Stimulated activated naive CD4-positive, alpha-beta T cell treated with Interleukin-2 at 50 U/mL for 16 hours (primary cell): ENCODE results near the gene NOP53.
"Not testable (repeated sequence)": the region's sequence is repeated elsewhere in the genome, so short reads cannot be mapped to it uniquely, and the experiment has no call there.

ENCODE experiments used
- DNase-seq: peaks from one replicate; lab custom pipeline; 2025; lab: John Stamatoyannopoulos, UW

NOP53 gene

DNA sequence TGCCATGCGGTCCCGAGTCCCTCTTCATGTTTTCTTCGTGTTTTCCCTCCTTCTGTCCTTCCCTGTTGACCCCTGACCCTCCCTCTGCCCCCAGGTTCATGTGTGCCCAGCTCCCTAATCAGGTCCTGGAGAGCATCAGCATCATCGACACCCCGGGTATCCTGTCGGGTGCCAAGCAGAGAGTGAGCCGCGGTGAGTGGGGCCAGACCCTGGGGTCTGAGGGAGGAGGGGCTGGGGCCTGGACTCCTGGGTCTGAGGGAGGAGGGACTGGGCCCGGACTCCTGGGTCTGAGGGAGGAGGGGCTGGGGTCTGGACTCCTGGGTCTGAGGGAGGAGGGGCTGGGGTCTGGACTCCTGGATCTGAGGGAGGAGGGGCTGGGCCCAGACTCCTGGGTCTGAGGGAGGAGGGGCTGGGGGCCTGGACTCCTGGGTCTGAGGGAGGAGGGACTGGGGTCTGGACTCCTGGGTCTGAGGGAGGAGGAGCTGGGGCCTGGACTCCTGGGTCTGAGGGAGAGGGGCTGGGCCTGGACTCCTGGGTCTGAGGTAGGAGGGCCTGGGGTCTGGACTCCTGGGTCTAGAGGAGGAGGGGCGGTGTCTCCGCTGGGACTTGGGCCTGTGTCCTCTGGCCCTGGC lies 26.8 kb upstream of the NOP53 start:
- DNase-seq = not testable (repeated sequence)

DNA sequence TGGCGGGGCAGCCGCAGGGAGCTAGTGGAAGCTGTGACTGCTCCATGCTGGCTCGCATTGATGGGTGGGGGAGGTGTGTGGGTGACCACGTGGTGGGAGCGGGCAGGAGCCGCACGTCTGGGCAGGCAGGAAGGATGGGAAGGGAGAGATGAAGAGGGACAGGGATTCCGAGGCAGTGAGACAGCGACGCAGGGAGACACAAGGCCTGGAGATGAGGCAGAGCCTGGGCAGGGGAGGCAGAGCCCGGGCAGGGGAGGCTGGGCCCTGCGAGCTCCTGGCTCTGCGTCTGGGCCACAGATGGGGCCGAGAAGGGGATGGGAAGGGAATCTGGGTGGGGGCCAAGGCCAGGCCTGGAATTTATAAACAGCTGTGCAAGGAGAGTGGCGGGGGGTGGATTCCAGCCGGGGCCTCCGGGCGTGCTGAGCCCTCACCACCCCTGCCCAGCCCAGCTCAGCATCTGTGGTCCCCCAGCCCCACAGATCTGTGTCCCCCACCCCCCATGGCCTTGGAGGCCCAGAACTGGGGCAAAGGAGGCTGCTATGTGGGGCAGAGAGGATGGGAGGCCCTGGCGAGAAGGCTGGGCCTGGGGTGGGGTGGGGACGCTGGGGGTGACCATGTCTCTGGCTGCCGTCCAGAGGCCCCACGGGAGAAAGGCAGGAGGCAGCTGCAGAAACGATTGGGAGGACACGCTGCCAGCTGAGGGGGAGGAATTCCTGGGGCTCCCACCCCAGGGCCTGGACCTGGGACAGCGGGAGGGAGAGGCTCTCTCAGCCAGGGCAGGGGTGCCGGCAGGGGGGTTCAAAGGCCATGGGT lies 26.1 kb upstream of the NOP53 start:
- DNase-seq = no peak

DNA sequence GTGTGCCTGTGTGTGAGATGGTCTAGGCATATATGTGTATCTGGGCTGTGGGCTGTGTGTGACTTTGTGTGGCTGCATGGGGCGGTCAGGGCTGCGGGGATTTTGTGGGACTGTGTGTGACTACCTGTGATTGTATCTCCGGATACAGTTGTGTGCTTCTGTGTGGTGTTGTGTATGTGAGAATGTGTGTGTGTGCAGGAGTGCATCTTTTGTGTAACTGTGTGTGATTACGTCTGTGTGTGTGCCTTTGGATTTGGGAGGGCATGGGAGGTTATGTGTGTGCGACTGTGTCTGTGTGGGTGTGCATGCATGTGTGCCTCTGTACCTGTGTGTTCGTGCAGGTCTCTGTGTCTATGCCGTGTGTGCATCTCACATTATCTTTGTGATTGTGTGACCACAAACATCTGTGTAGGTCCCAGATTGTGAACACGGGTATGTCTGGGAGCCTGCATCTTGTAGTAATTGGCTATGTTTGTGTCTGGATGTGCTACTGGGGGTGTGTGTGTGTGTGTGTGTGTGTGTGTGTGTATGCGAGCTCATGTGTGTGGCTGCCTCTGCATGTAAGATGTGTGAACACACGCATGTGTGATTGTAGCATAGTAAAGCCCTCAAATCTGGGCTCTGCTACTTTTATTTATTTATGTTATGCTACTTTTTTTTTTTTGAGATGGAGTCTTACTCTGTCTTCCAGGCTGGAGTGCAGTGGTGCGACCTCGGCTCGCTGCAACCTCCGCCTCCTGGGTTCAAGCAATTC lies 24.5 kb upstream of the NOP53 start:
- DNase-seq = no peak

DNA sequence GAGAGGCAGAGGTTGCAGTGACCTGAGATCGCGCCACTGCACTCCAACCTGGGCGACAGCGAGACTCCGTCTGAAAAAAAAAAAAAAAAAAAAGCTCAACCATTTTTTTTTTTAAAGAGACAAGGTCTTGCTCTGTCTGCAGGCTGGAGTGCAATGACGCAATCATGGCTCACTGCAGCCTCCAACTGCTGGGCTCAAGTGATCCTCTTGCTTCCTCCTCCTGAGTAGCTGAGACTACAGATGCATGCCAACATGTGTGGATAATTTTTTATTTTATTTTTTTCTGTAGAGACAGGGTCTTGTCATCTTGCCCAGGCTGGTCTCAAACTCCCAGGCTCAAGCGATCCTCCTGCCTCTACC lies 21.8 kb upstream of the NOP53 start:
- no peak for DNase-seq

DNA sequence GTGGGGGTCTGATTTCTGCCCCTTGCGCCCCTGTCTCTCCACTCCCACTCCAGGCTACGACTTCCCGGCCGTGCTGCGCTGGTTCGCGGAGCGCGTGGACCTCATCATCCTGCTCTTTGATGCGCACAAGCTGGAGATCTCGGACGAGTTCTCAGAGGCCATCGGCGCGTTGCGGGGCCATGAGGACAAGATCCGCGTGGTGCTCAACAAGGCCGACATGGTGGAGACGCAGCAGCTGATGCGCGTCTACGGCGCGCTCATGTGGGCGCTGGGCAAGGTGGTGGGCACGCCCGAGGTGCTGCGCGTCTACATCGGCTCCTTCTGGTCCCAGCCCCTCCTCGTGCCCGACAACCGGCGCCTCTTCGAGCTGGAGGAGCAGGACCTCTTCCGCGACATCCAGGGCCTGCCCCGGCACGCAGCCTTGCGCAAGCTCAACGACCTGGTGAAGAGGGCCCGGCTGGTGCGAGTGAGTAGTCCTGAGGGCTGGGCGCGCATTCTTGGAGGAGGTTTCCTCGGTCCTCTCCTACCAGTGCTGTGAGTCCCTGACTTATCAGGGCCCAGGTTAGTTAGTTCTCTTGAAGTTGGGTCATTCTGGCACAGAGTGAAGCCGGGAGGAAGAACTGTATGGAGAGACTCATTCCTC lies 19.5 kb upstream of the NOP53 start:
- DNase-seq = no peak

DNA sequence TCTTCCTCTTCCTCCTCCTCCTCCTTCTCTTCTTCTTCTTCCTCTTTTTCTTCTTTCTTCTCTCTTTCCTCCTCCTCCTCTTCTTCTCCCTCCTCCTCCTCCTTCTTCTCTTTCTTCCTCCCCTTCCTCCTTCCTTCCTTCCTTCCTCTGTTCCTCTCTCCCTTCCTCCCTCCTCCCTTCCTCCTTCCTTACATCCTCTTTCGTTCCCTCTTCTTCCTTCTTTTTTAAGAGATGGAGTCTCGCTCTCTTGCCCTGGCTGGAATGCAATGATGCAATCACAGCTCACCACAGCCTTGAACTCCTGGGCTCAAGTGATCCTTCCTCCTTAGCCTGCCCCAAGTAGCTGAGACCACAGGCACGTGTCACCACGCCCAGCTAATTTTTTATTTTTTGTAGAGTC lies 18.9 kb upstream of the NOP53 start:
- no peak for DNase-seq

DNA sequence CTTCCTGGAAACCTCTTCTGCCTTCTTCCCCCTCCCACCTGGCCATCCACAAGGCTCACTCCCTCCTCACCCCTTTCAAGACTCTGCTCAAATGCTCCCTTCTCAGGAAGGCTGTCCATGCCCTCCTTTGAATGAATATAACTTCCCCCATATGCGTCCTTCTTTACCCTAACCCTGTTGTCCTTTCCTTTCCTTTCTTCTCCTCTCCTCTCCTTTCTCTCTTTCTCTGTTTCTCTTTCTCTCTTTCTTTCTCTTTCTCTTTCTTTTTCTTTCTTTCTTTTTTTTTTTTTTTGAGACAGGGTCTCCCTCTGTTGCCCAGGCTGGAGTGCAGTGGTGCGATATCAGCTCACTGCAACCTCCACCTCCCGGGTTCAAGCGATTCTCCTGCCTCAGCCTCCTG lies 17.1 kb upstream of the NOP53 start:
- DNase-seq = not testable (repeated sequence)

DNA sequence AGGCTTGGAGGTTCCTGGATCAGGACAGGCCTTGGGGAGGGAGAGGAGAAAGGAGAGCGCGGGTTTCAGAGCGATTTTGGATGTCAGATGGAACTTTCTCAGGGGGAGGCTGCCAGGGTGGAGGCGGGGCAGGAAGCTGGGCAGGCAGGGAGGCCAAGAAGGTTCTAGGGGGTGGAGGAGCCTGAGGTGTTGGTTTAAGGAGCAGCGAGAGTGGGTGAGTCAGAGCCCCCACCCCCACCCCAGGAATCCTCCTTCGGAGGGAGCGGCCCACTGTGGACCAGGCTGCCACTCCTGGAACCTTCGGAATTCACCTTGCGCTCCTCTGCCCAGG lies 15.9 kb upstream of the NOP53 start:
- DNase-seq = no peak

DNA sequence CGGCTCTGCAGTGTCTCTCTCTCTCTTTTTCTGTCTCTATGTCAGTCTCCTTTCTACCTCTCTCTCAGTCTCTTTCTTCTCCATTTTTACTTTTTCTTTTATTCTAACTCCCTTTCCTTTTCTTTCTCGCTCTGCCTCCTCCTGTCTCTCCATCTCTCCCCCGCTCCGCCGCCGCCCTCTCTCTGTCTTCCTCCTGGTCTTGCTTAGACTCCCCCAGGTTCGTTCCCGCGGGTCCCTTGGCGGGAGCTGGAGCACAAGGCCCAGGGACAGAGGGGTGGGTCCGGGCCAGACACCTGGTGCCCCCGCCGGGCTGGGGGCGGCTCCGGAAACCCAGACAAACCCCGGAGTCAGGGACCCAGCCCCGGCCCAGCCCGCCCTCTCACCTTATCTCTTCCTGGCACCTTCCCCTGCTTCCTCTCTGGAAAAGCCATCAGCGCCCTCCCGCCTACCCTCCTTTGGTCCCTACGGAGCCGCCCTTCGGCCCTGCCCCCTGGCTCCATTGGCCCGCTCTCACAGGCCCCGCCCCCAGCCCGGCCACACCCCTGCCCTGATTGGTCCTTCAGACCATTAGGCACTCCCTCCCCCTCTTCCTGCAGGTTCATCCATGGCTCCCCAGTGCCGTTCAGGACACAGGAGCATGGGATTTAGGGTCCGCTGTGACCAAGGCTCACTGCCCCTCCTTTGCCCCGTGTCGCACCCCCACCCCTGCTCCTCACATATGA lies 15.4 kb upstream of the NOP53 start:
- DNase-seq = peak; percentile 34

DNA sequence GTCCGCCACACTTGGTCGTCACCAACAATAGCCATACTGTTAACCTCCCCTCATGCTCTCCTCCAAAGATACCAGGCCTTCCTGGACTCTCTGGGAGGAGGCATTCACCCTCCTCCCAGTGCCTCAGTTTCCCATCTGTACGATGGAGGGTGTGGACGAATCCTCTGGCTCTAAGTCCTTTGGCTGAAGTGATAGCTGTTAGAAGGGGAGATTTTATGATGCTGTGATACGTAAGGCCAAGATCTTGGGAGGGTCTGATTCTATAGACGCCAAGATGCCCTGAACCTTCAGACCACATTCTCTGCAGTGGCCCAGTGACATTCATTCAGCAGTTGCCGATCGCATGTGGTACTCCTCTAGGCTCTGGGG lies 14.8 kb upstream of the NOP53 start:
- no peak for DNase-seq

DNA sequence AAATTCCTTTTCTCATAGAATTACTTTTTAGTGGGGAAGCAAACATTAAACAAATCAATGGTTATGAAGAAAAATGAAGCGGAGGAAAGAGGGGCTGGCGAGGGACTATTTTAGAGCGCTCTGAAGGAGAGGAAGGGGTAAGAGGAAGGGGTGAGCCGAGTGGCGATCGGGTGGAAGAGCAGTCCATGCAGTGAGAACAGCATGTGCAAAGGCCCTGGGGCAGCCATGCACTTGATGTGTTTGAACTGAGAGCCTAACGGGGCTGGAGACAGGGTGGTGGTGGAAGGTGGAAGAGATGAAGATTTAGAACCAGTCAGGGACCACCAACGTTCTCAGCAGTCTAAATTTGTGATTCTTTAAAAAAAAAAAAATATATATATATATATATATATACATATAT lies 14.4 kb upstream of the NOP53 start:
- DNase-seq = no peak

DNA sequence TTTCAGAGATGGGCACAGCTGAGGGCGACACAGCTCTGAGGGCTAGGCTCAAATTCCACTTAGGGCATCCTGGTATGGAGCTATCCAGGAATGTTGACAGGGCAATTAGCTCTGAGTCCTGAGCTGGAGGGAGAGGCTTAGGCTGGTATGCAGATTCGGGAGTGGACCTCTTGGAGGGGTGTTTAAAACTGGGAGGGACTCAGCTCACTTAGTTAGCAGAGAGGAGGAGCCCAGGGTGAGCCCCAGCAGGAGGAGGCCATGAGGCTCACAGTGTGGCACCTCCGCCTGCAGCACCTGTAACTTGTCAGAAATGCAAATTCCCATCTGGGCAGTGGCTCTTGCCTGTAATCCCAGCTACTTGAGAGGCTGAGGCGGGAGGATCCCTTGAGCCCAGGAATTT lies 10.2 kb upstream of the NOP53 start:
- no peak for DNase-seq

DNA sequence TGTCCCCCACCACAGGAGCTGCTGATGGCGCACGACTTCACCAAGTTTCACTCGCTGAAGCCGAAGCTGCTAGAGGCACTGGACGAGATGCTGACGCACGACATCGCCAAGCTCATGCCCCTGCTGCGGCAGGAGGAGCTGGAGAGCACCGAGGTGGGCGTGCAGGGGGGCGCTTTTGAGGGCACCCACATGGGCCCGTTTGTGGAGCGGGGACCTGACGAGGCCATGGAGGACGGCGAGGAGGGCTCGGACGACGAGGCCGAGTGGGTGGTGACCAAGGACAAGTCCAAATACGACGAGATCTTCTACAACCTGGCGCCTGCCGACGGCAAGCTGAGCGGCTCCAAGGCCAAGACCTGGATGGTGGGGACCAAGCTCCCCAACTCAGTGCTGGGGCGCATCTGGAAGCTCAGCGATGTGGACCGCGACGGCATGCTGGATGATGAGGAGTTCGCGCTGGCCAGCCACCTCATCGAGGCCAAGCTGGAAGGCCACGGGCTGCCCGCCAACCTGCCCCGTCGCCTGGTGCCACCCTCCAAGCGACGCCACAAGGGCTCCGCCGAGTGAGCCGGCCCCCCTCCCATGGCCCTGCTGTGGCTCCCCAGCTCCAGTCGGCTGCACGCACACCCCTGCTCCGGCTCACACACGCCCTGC lies 4.4 kb upstream of the NOP53 start:
- DNase-seq = no peak

DNA sequence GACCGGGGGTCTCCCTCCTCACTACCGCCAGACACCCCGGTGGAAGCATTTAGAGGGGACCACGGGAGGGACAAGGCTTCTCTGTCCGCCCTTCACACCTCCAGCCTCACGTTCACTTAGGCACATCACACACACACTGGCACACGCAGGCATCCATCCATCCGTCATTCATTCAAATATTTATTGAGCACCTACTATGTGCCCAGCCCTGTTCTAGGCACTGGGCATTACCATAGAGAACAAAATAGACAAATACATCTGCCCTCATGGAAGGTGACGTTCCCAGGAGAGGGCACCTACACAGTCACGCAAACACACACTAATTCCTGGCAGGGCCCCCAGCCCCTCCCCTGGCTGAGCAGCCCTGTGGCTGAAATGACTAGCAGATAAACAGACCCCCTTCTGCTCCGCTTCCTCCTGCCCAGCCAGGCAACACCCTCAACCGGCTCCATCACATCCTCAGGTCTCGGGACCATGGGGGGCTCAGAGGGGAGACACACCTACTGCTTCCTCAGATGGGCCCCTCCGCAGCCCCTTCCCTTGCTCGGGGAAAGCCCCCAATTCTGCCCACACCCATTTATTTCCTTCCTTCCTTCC lies 3.7 kb upstream of the NOP53 start:
- DNase-seq = no peak

DNA sequence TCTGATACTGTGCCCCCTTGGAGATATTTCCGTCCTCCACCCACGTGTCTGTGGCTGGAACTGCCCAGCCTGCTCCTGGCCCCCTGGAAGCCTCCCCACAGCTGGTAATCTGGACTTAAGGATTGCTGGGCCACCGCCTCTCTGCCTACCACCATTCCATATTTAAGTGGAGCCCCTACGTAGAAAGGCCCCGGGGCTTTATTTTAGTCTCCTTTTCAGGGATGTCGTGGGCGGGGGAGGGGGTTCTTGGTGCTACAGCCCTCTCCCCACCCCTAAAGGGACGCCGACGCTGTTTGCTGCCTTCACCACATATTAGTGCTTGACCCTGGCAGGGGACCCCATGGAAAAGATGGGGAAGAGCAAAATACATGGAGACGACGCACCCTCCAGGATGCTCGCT lies 2.7 kb upstream of the NOP53 start:
- no peak for DNase-seq

DNA sequence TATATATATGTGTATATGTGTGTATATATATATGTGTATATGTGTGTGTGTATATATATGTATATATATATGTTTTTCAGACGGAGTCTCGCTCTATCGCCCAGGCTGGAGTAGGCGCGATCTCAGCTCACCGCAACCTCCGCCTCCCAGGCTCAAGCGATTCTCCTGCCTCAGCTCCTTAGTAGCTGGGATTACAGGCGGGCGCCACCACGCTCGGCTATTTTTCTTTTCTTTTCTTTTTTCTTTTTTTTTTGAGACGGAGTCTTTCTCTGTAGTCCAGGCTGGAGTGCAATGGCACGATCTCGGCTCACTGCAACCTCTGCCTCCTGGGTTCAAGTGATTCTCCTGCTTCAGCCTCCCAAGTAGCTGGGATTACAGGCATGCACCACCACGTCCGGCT lies 783 bp downstream of the NOP53 start:
- DNase-seq = not testable (repeated sequence)

DNA sequence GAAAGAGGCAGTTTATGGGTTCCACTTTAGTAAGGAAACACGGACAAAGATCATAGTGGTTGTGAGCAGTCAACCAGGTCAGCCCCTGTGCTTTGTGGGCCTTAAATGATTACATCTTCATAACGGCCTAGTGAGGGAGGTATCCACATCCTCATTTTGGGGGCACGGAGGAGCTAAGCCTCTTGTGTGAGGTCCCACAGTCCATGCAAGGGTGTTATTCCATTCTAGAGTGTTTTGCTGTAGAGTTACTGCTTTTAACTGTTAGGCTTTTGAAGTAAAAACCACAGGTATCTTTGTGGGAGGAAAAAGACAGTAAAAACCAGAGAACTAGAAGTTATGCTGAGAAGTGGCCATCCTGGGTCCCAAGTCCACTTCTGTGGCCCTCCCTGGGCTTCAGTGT lies 4.0 kb downstream of the NOP53 start:
- no peak for DNase-seq

DNA sequence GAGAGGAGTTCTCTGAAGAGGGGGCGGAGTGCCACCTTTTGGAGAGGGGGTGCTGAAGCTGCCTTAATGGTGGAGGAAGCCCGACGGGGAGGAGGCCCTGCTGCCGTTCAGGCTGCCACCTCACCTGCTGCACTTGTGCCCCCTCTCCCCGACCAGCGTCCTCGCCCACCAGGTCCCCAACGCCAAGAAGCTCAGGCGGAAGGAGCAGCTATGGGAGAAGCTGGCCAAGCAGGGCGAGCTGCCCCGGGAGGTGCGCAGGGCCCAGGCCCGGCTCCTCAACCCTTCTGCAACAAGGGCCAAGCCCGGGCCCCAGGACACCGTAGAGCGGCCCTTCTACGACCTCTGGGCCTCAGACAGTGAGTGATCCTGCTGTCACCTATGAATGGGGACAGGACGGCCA lies 5.4 kb downstream of the NOP53 start:
- DNase-seq = no peak

DNA sequence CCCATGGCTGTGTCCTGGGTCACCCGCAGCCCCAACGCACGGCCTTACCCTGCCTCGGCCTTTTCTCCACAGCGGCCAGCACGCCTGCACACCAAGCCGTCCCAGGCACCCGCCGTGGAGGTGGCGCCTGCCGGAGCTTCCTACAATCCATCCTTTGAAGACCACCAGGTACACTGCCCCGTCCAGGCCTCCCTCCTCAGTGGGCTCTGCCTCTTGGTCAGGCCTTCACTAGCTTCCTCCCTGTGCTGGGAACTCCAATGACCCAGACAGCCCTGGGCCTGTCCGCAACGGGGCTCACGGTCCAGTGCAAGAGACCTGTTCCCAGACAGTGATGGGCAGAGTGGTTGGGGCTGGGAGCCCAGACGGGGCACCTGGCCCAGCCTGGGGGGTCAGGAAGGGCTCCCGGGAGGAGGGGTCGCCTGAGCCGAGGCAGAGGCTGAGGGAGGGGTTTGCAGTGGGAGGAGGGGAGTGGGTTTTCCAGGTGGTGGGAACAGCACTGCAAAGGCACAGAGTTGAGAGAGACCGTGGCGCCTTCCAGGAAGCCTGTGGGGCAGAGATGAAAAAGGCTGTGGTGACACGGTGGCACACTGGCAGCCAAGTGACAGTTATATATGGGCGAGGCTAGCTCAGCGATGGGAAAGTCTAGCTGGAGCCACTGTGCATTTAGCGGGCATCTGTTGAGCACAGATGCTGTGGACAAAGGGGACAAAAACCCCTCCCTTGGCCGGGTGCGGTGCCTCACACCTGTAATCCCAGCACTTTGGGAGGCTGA lies 7.3 kb downstream of the NOP53 start:
- DNase-seq = no peak

DNA sequence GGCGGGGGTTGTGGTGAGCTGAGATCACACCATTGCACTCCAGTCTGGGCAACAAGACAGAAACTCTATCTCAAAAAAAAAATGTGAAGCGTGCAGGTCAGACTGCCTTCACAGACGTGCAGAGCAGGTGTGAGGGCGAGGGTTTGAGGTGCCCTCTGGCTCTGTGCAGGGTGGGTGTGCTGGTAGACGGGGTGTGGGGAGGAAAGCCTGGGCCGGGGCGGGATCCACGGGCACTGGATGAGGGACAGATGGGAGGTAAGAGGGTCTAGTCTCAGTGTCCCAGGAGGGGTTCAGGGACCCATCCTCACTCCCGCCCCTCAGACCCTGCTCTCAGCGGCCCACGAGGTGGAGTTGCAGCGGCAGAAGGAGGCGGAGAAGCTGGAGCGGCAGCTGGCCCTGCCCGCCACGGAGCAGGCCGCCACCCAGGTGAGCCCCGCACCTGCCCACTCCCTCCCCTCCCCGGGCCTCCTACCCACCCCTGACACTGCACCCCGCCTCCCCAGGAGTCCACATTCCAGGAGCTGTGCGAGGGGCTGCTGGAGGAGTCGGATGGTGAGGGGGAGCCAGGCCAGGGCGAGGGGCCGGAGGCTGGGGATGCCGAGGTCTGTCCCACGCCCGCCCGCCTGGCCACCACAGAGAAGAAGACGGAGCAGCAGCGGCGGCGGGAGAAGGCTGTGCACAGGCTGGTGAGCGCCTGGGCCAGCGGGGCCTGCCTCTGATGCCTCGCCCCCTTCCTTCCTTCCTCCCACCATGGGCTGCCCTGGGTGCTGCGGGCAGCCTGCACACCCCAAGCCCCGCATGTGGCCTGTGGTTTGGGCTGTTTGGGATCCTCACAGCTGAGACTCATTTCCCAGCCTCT lies 9.1 kb downstream of the NOP53 start:
- no peak for DNase-seq
